ENCODE measurements around the gene CKAP2. TPM values are rescaled to one million over a fixed set of nuclear protein-coding genes. Genes with fewer than 3 reads are reported as not detected.
"Not testable (repeated sequence)": the region's sequence is repeated elsewhere in the genome, so short reads cannot be mapped to it uniquely, and the experiment has no call there.

The CKAP2 gene
- total RNA-seq, 1 donor, result 15.9 TPM

DNA sequence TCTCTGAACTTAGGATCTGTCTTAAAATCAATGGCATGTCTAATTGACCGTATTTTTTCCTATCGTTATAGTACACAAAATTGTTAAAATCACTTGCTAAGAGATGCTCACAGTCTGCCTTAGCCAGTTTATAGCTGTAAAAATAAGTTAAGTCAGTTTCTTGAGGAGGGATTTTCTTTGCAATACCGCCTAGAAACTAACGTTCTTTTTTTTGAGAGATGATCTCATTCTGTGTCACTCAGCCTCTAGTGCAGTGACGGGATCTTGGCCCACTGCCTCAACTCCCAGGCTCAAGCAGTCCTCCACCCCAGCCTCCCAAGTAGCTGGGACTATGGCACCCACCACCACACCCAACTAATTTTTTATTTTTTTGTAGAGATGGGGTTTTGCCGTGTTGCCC, 4.4 kb downstream of the CKAP2 start:
- peak overlapping the region; percentile 24 for H2AFZ ChIP-seq (ENCODE audit: low read length)
- peak; percentile 84 for DNase-seq (ENCODE audit: insufficient read length, low spot score, missing footprints)
- H3K27ac ChIP-seq (ENCODE audit: low read depth, low read length), result peak overlapping the region; percentile 50
- no peaks in the 10 kb centered on the region for H4K20me1 ChIP-seq (ENCODE audit: insufficient read depth, low read length)
- no peak overlapping the region for H3K4me3 ChIP-seq (ENCODE audit: insufficient read depth, low read length)
- peaks cover 33% of the 10 kb centered on the region for H3K36me3 ChIP-seq (ENCODE audit: insufficient read depth, low read length)
- TF ChIP-seq, protein P1, sequence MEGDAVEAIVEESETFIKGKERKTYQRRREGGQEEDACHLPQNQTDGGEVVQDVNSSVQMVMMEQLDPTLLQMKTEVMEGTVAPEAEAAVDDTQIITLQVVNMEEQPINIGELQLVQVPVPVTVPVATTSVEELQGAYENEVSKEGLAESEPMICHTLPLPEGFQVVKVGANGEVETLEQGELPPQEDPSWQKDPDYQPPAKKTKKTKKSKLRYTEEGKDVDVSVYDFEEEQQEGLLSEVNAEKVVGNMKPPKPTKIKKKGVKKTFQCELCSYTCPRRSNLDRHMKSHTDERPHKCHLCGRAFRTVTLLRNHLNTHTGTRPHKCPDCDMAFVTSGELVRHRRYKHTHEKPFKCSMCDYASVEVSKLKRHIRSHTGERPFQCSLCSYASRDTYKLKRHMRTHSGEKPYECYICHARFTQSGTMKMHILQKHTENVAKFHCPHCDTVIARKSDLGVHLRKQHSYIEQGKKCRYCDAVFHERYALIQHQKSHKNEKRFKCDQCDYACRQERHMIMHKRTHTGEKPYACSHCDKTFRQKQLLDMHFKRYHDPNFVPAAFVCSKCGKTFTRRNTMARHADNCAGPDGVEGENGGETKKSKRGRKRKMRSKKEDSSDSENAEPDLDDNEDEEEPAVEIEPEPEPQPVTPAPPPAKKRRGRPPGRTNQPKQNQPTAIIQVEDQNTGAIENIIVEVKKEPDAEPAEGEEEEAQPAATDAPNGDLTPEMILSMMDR (IDR thresholded peaks at IDR 0.05; ENCODE audit: extremely low read depth, low read depth, low read length), result no peak
- peaks cover 88% of the 10 kb centered on the region for H3K79me2 ChIP-seq (ENCODE audit: insufficient read depth, low read length)
- H3K27me3 ChIP-seq (ENCODE audit: insufficient read depth, low read length), result no peaks in the 10 kb centered on the region
- peak overlapping the region; percentile 18 for H3K4me2 ChIP-seq (ENCODE audit: insufficient read depth, low read length)
- H3K9me3 ChIP-seq (ENCODE audit: low read depth, low read length), result no peaks in the 10 kb centered on the region
- peaks cover 37% of the 10 kb centered on the region for H3K4me1 ChIP-seq (ENCODE audit: insufficient read depth, low read length)

DNA sequence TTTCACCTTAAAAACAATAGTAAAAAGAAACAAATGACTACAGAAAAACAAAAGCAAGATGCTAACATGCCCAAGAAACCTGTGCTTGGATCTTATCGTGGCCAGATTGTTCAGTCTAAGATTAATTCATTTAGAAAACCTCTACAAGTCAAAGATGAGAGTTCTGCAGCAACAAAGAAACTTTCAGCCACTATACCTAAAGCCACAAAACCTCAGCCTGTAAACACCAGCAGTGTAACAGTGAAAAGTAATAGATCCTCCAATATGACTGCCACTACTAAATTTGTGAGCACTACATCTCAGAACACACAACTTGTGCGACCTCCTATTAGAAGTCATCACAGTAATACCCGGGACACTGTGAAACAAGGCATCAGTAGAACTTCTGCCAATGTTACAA, 6.0 kb downstream of the CKAP2 start:
- H3K4me1 ChIP-seq (ENCODE audit: insufficient read depth, low read length), result peaks cover 35% of the 10 kb centered on the region
- no peaks in the 10 kb centered on the region for H4K20me1 ChIP-seq (ENCODE audit: insufficient read depth, low read length)
- H3K9me3 ChIP-seq (ENCODE audit: low read depth, low read length), result no peaks in the 10 kb centered on the region
- peaks cover 42% of the 10 kb centered on the region for H3K36me3 ChIP-seq (ENCODE audit: insufficient read depth, low read length)
- H2AFZ ChIP-seq (ENCODE audit: low read length), result no peak overlapping the region
- no peaks in the 10 kb centered on the region for H3K27me3 ChIP-seq (ENCODE audit: insufficient read depth, low read length)
- H3K4me3 ChIP-seq (ENCODE audit: insufficient read depth, low read length), result no peak overlapping the region
- no peak overlapping the region for H3K27ac ChIP-seq (ENCODE audit: low read depth, low read length)
- no peak overlapping the region for H3K4me2 ChIP-seq (ENCODE audit: insufficient read depth, low read length)
- H3K79me2 ChIP-seq (ENCODE audit: insufficient read depth, low read length), result peaks cover 91% of the 10 kb centered on the region
- DNase-seq (ENCODE audit: insufficient read length, low spot score, missing footprints), result no peak
- TF ChIP-seq, protein P1 (IDR thresholded peaks at IDR 0.05; ENCODE audit: extremely low read depth, low read depth, low read length), result no peak

DNA sequence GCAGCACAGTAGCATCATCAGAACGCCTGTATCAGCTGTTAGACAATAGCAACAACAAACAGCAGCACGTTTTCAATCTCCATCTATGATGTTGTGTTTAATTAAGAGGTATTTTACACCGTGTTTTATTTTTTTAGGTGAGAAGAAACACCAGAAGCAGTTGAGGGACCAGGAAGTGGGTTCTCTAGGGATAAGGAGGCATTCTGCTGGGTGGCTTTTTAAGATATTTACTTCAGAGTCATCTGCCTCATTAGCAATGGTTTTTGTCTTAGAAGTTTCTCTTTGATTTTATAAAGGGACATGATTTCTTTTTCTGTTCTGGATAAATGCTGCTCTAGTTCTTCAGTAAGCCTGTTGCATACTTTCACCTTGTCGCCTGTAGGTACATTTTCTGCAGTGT, 8.2 kb downstream of the CKAP2 start:
- Histone ChIP-seq H4K20me1 (ENCODE audit: insufficient read depth, low read length) (no peaks in the 10 kb centered on the region), H2AFZ (ENCODE audit: low read length) (peak overlapping the region; percentile 23), H3K9me3 (ENCODE audit: low read depth, low read length) (no peaks in the 10 kb centered on the region), H3K36me3 (ENCODE audit: insufficient read depth, low read length) (peaks cover 58% of the 10 kb centered on the region), H3K27ac (ENCODE audit: low read depth, low read length) (peak overlapping the region; percentile 15), H3K4me3 (ENCODE audit: insufficient read depth, low read length) (no peak overlapping the region), H3K4me1 (ENCODE audit: insufficient read depth, low read length) (peaks cover 17% of the 10 kb centered on the region), H3K4me2 (ENCODE audit: insufficient read depth, low read length) (no peak overlapping the region), H3K27me3 (ENCODE audit: insufficient read depth, low read length) (no peaks in the 10 kb centered on the region), H3K79me2 (ENCODE audit: insufficient read depth, low read length) (peaks cover 90% of the 10 kb centered on the region)
- no peak for DNase-seq (ENCODE audit: insufficient read length, low spot score, missing footprints)
- TF ChIP-seq, protein P1 (IDR thresholded peaks at IDR 0.05; ENCODE audit: extremely low read depth, low read depth, low read length), result no peak

GRCh38 chr13:52468487-52468886, 13.2 kb downstream of the CKAP2 start:
- not testable (repeated sequence) for H2AFZ ChIP-seq (ENCODE audit: low read length); H3K27me3 ChIP-seq (ENCODE audit: insufficient read depth, low read length); H3K9me3 ChIP-seq (ENCODE audit: low read depth, low read length); H4K20me1 ChIP-seq (ENCODE audit: insufficient read depth, low read length); H3K27ac ChIP-seq (ENCODE audit: low read depth, low read length); H3K4me2 ChIP-seq (ENCODE audit: insufficient read depth, low read length); DNase-seq (ENCODE audit: insufficient read length, low spot score, missing footprints); H3K4me3 ChIP-seq (ENCODE audit: insufficient read depth, low read length); H3K4me1 ChIP-seq (ENCODE audit: insufficient read depth, low read length)
- Histone ChIP-seq H3K36me3 (ENCODE audit: insufficient read depth, low read length) (peaks cover 62% of the 10 kb centered on the region), H3K79me2 (ENCODE audit: insufficient read depth, low read length) (peaks cover 54% of the 10 kb centered on the region)

DNA sequence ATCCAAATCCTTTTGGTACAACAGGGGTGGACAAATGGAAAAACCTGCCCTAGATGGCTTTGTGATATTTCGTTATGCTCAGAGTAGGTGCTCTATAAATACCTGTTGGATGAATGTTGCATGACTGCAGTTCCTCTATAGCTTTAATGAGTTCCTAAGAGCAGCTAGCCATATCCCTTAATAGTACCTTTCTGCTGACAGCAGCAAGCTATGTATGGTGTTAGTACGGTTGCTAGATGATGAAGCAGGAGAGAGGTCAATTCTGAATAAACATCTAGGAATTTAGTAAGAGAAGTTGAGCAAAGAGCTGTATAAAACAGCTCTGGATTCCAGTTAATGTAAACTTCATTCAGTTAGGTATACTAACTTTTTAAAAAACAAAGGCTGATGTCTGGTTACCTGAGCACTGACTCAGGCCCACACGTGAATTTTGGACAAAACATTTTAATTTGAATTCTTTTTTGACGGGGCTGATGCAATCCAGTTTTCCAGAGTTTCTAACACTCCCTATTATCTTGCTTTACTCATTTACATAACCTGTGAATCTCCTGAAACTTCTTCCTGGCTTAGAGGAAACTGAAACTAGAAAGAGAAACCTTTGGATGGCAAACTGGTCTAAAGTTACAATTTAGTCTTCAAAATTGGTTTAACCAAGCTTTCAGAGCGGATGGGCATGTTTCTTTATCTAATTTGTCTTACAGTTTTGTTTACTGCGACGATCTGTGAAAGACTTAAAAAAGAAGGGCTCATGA, 25.6 kb downstream of the CKAP2 start:
- H4K20me1 ChIP-seq (ENCODE audit: insufficient read depth, low read length); H3K79me2 ChIP-seq (ENCODE audit: insufficient read depth, low read length); H3K27ac ChIP-seq (ENCODE audit: low read depth, low read length); H3K4me3 ChIP-seq (ENCODE audit: insufficient read depth, low read length); H3K36me3 ChIP-seq (ENCODE audit: insufficient read depth, low read length); H3K27me3 ChIP-seq (ENCODE audit: insufficient read depth, low read length); H2AFZ ChIP-seq (ENCODE audit: low read length); H3K9me3 ChIP-seq (ENCODE audit: low read depth, low read length); H3K4me2 ChIP-seq (ENCODE audit: insufficient read depth, low read length); H3K4me1 ChIP-seq (ENCODE audit: insufficient read depth, low read length); DNase-seq (ENCODE audit: insufficient read length, low spot score, missing footprints): not testable (repeated sequence)

GRCh38 chr13:52487078-52487477, 31.8 kb downstream of the CKAP2 start:
- not testable (repeated sequence) for H2AFZ ChIP-seq (ENCODE audit: low read length); DNase-seq (ENCODE audit: insufficient read length, low spot score, missing footprints); H3K9me3 ChIP-seq (ENCODE audit: low read depth, low read length); H3K27me3 ChIP-seq (ENCODE audit: insufficient read depth, low read length); H3K4me1 ChIP-seq (ENCODE audit: insufficient read depth, low read length); H3K79me2 ChIP-seq (ENCODE audit: insufficient read depth, low read length); H4K20me1 ChIP-seq (ENCODE audit: insufficient read depth, low read length); H3K27ac ChIP-seq (ENCODE audit: low read depth, low read length); H3K36me3 ChIP-seq (ENCODE audit: insufficient read depth, low read length); H3K4me2 ChIP-seq (ENCODE audit: insufficient read depth, low read length); H3K4me3 ChIP-seq (ENCODE audit: insufficient read depth, low read length)

- DNase-seq (ENCODE audit: insufficient read length, low spot score, missing footprints); H3K9me3 ChIP-seq (ENCODE audit: low read depth, low read length); H3K27me3 ChIP-seq (ENCODE audit: insufficient read depth, low read length); H3K79me2 ChIP-seq (ENCODE audit: insufficient read depth, low read length); H4K20me1 ChIP-seq (ENCODE audit: insufficient read depth, low read length); H2AFZ ChIP-seq (ENCODE audit: low read length); H3K4me3 ChIP-seq (ENCODE audit: insufficient read depth, low read length); H3K36me3 ChIP-seq (ENCODE audit: insufficient read depth, low read length); H3K4me1 ChIP-seq (ENCODE audit: insufficient read depth, low read length); H3K27ac ChIP-seq (ENCODE audit: low read depth, low read length); H3K4me2 ChIP-seq (ENCODE audit: insufficient read depth, low read length): not testable (repeated sequence)
Measured at GRCh38 chr13:52488763-52489162, 33.5 kb downstream of the CKAP2 start.

All from osteoblast (primary cell).